Kasumi-1 (cell line): ENCODE data around the gene OR52E1.

Source experiments
- DNase-seq, 2 experiments: peaks; one replicate each; lab custom pipeline; 2025; lab: John Stamatoyannopoulos, UW

OR52E1 gene

GRCh38 chr11:5117588-5117987 is 48.2 kb downstream of the OR52E1 start:
- no peak for DNase-seq

GRCh38 chr11:5118893-5119292 is 49.5 kb downstream of the OR52E1 start:
- no peak for DNase-seq
